A673 (cell line): ENCODE data around the gene GNG4. TPM values are rescaled to one million over a fixed set of nuclear protein-coding genes. Genes with fewer than 3 reads are reported as not detected.

Source experiments
- BruUV-seq: library from RNA; stranded (reverse); fragments of 400-500 nt; replicated peaks from 2 replicates; lab custom pipeline; 2021; lab: Mats Ljungman, UMichigan
- CTCF ChIA-PET: fragments of 300-600 bp; sonication (Branson Sonifier 250); formaldehyde crosslinking; loops from one replicate; lab custom pipeline; 2022; ENCODE audit warnings: antibody characterized with exemption; lab: Charles Lee
- POLR2A ChIA-PET: fragments of 300-600 bp; sonication (Branson Sonifier 250); formaldehyde crosslinking; loops from one replicate; lab custom pipeline; 2022; ENCODE audit warnings: antibody characterized with exemption; ENCODE audit not compliant: low non-redundant PET; lab: Charles Lee
- DNase-seq: peaks from one replicate; pipeline ENCODE4 v3.0.0-alpha.2; 2015; ENCODE audit warnings: low spot score
- H3K27ac ChIP-seq: fragments of 200-600 bp; sonication (generic); 2 replicates; pipeline ENCODE4 v1.5.1; 2016; ENCODE audit warnings: mixed run types, low read depth, mild to moderate bottlenecking, mixed read lengths, antibody characterized with exemption, low read length; ENCODE audit not compliant: poor library complexity, severe bottlenecking
- H3K27me3 ChIP-seq: fragments of 200-600 bp; sonication (generic); replicated peaks from 2 replicates; pipeline ENCODE4 v1.6.1; 2017; ENCODE audit warnings: mixed run types, low read depth, mild to moderate bottlenecking, mixed read lengths, antibody characterized with exemption, low read length; ENCODE audit not compliant: insufficient read depth, poor library complexity
- H3K36me3 ChIP-seq: fragments of 200-600 bp; sonication (generic); 2 replicates; pipeline ENCODE4 v1.6.1; 2016; ENCODE audit warnings: mixed run types, mild to moderate bottlenecking, mixed read lengths, antibody characterized with exemption, low read length; ENCODE audit not compliant: insufficient read depth, poor library complexity, severe bottlenecking
- H3K4me1 ChIP-seq: fragments of 200-600 bp; sonication (generic); 2 replicates; pipeline ENCODE4 v1.6.1; 2017; ENCODE audit warnings: mixed run types, mild to moderate bottlenecking, mixed read lengths, antibody characterized with exemption, low read length; ENCODE audit not compliant: insufficient read depth, poor library complexity, severe bottlenecking
- H3K4me3 ChIP-seq: fragments of 200-600 bp; sonication (generic); 2 replicates; pipeline ENCODE4 v1.5.1; 2016; ENCODE audit warnings: low read depth, mixed run types, mild to moderate bottlenecking, mixed read lengths, low read length; ENCODE audit not compliant: poor library complexity, severe bottlenecking
- H3K9me3 ChIP-seq: fragments of 200-600 bp; sonication (generic); 2 replicates; pipeline ENCODE4 v1.6.1; 2016; ENCODE audit warnings: mixed run types, low read depth, mild to moderate bottlenecking, mixed read lengths, antibody characterized with exemption, low read length; ENCODE audit not compliant: poor library complexity, severe bottlenecking
- CTCF ChIP-seq: fragments of 300-800, 200-600 bp; sonication (generic); conservative IDR thresholded peaks from 2 replicates; pipeline ENCODE4 v1.5.1; 2017; ENCODE audit warnings: low read depth, mild to moderate bottlenecking, antibody characterized with exemption, low read length, moderate library complexity, mixed read lengths
- EZH2 ChIP-seq: fragments of 200-600 bp; sonication (generic); IDR thresholded peaks from 2 replicates; pipeline ENCODE4 v1.6.1; 2017; ENCODE audit warnings: borderline replicate concordance, low read depth, mild to moderate bottlenecking, mixed read lengths, antibody characterized with exemption, low read length; ENCODE audit not compliant: poor library complexity, severe bottlenecking
- intact Hi-C: fragments of 100-400 bp; cut with micrococcal nuclease; formaldehyde crosslinking; loops from one replicate; pipeline ENCODE4 v1.10.0; 2022; ENCODE audit not compliant: unreplicated experiment
- total RNA-seq: library from RNA; stranded (reverse); gene quantifications from 2 replicates; pipeline ENCODE4 v1.2.3, GENCODE V29; 2021

Gene GNG4
- total RNA-seq, 1 experiment from 2014 or later: 11.0 TPM

GRCh38 chr1:235566084-235566483 is 83.5 kb downstream of the GNG4 start:
- Histone ChIP-seq H3K4me3 (no peak overlapping the region), H3K27me3 (no peaks in the 10 kb centered on the region), H3K4me1 (no peaks in the 10 kb centered on the region), H3K27ac (no peak overlapping the region), H3K9me3 (no peaks in the 10 kb centered on the region), H3K36me3 (no peaks in the 10 kb centered on the region)
- BruUV-seq: no TSS peak
- CTCF ChIA-PET: no interaction called here
- no peak for DNase-seq
- intact Hi-C loops: no loop called here
- POLR2A ChIA-PET: no interaction called here
- TF ChIP-seq CTCF: no peak

- no peak for TF ChIP-seq EZH2
- TF ChIP-seq CTCF: no peak
- H3K9me3 ChIP-seq: no peaks in the 10 kb centered on the region
- no peak overlapping the region for H3K4me3 ChIP-seq
- CTCF ChIA-PET: no interaction called here
- BruUV-seq: no TSS peak
- no peaks in the 10 kb centered on the region for H3K27me3 ChIP-seq
- H3K4me1 ChIP-seq: peaks cover 6% of the 10 kb centered on the region
- no peak overlapping the region for H3K27ac ChIP-seq
- no peak for DNase-seq
- no peaks in the 10 kb centered on the region for H3K36me3 ChIP-seq
- intact Hi-C loops: no loop called here
- POLR2A ChIA-PET: no interaction called here
Measured at GRCh38 chr1:235563513-235564061, 86.0 kb downstream of the GNG4 start.

- TF ChIP-seq EZH2 (no peak), CTCF (no peak)
- Histone ChIP-seq H3K4me1 (peaks cover 6% of the 10 kb centered on the region), H3K9me3 (no peaks in the 10 kb centered on the region), H3K4me3 (no peak overlapping the region), H3K27ac (no peak overlapping the region), H3K36me3 (no peaks in the 10 kb centered on the region), H3K27me3 (no peaks in the 10 kb centered on the region)
- no TSS peak for BruUV-seq
- ChIA-PET CTCF (no interaction called here), POLR2A (no interaction called here)
- DNase-seq: no peak
- intact Hi-C loops: no loop called here
Measured at GRCh38 chr1:235562589-235562988, 87.0 kb downstream of the GNG4 start.
